ENCODE results near the gene WDCP. TPM values are rescaled to one million over a fixed set of nuclear protein-coding genes. Genes with fewer than 3 reads are reported as not detected.

WDCP gene
- total RNA-seq, 1 experiment from 2014 or later: 5.6 TPM

GRCh38 chr2:24024996-24025663 is 22.1 kb downstream of the WDCP start:
- Histone ChIP-seq H3K27ac (ENCODE audit: low read length) (no peak overlapping the region), H3K4me1 (ENCODE audit: insufficient read depth, low read length) (peaks cover 17% of the 10 kb centered on the region), H3K36me3 (ENCODE audit: low read depth, low read length) (peaks cover 14% of the 10 kb centered on the region; the same call in 1 of the 2 replicates), H3K79me2 (ENCODE audit: low read length) (no peaks in the 10 kb centered on the region), H2AFZ (ENCODE audit: low read length) (no peak overlapping the region), H3K9me2 (replicated peaks; ENCODE audit: low read length) (no peaks in the 10 kb centered on the region), H3K27me3 (ENCODE audit: low read length) (no peaks in the 10 kb centered on the region), H3K4me2 (ENCODE audit: low read length) (no peak overlapping the region), H3K4me3 (ENCODE audit: low read length) (no peak overlapping the region), H3K9me3 (ENCODE audit: low read length) (no peaks in the 10 kb centered on the region), H3K9ac (ENCODE audit: low read length) (no peak overlapping the region), H4K20me1 (ENCODE audit: low read length) (no peaks in the 10 kb centered on the region), H3F3A (ENCODE audit: low read length, unreplicated experiment) (no peaks in the 10 kb centered on the region)
- no TSS peak for BruUV-seq (replicated peaks)
- CTCF ChIA-PET: no interaction called here
- TF ChIP-seq EZH2 (IDR thresholded peaks at IDR 0.05; ENCODE audit: low read length, unreplicated experiment): no peak
- TF ChIP-seq CTCF (conservative IDR thresholded peaks at IDR 0.05; ENCODE audit: low read depth, low read length): no peak
- no peak for TF ChIP-seq EZH2phosphoT487 (IDR thresholded peaks at IDR 0.05; ENCODE audit: borderline replicate concordance, low read length)
- no peak for ATAC-seq
- no peak for DNase-seq
- POLR2A ChIA-PET (ENCODE audit: unreplicated experiment): interaction anchor here (0.6 kb wide), 1 partner anchor 85 kb away, joined by 4 read pairs; no protein-coding TSS in a partner anchor
- intact Hi-C loops (cut with micrococcal nuclease): no loop called here

GRCh38 chr2:24024018-24024417 is 23.2 kb downstream of the WDCP start:
- peaks cover 4% of the 10 kb centered on the region; the same call in 1 of the 2 replicates for H3K36me3 ChIP-seq (ENCODE audit: low read depth, low read length)
- peaks cover 17% of the 10 kb centered on the region for H3K4me1 ChIP-seq (ENCODE audit: insufficient read depth, low read length)
- no peak overlapping the region for H2AFZ ChIP-seq (ENCODE audit: low read length)
- no peaks in the 10 kb centered on the region for H3K9me3 ChIP-seq (ENCODE audit: low read length)
- H3K27me3 ChIP-seq (ENCODE audit: low read length): no peaks in the 10 kb centered on the region
- no peaks in the 10 kb centered on the region for H3F3A ChIP-seq (ENCODE audit: low read length, unreplicated experiment)
- no peak overlapping the region for H3K4me2 ChIP-seq (ENCODE audit: low read length)
- CTCF ChIA-PET: no interaction called here
- H4K20me1 ChIP-seq (ENCODE audit: low read length): no peaks in the 10 kb centered on the region
- H3K9ac ChIP-seq (ENCODE audit: low read length): no peak overlapping the region
- H3K79me2 ChIP-seq (ENCODE audit: low read length): no peaks in the 10 kb centered on the region
- DNase-seq (no peak), ATAC-seq (no peak)
- BruUV-seq (replicated peaks): no TSS peak
- TF ChIP-seq CTCF (conservative IDR thresholded peaks at IDR 0.05; ENCODE audit: low read depth, low read length) (0 out of 2 replicates have a peak, but pooled peaks have one; percentile 14), EZH2phosphoT487 (IDR thresholded peaks at IDR 0.05; ENCODE audit: borderline replicate concordance, low read length) (no peak), EZH2 (IDR thresholded peaks at IDR 0.05; ENCODE audit: low read length, unreplicated experiment) (no peak)
- intact Hi-C loops (cut with micrococcal nuclease): no loop called here
- H3K9me2 ChIP-seq (replicated peaks; ENCODE audit: low read length): no peaks in the 10 kb centered on the region
- no peak overlapping the region for H3K4me3 ChIP-seq (ENCODE audit: low read length)
- POLR2A ChIA-PET (ENCODE audit: unreplicated experiment): no interaction called here
- no peak overlapping the region for H3K27ac ChIP-seq (ENCODE audit: low read length)

GRCh38 chr2:24022975-24023575 is 24.1 kb downstream of the WDCP start:
- Histone ChIP-seq H3K4me2 (ENCODE audit: low read length) (no peak overlapping the region), H4K20me1 (ENCODE audit: low read length) (no peaks in the 10 kb centered on the region), H3K36me3 (ENCODE audit: low read depth, low read length) (peaks cover 3% of the 10 kb centered on the region; the same call in 1 of the 2 replicates), H3K27me3 (ENCODE audit: low read length) (no peaks in the 10 kb centered on the region), H2AFZ (ENCODE audit: low read length) (no peak overlapping the region), H3K27ac (ENCODE audit: low read length) (no peak overlapping the region), H3K9me3 (ENCODE audit: low read length) (no peaks in the 10 kb centered on the region), H3K4me1 (ENCODE audit: insufficient read depth, low read length) (peaks cover 17% of the 10 kb centered on the region), H3K79me2 (ENCODE audit: low read length) (no peaks in the 10 kb centered on the region), H3F3A (ENCODE audit: low read length, unreplicated experiment) (no peaks in the 10 kb centered on the region), H3K9ac (ENCODE audit: low read length) (no peak overlapping the region), H3K4me3 (ENCODE audit: low read length) (no peak overlapping the region), H3K9me2 (replicated peaks; ENCODE audit: low read length) (no peaks in the 10 kb centered on the region)
- intact Hi-C loops (cut with micrococcal nuclease): no loop called here
- CTCF ChIA-PET: no interaction called here
- ATAC-seq (no peak), DNase-seq (no peak)
- POLR2A ChIA-PET (ENCODE audit: unreplicated experiment): no interaction called here
- no TSS peak for BruUV-seq (replicated peaks)
- TF ChIP-seq EZH2 (IDR thresholded peaks at IDR 0.05; ENCODE audit: low read length, unreplicated experiment) (no peak), EZH2phosphoT487 (IDR thresholded peaks at IDR 0.05; ENCODE audit: borderline replicate concordance, low read length) (no peak), CTCF (conservative IDR thresholded peaks at IDR 0.05; ENCODE audit: low read depth, low read length) (no peak)
